ENCODE measurements around the gene SUDS3. TPM values are rescaled to one million over a fixed set of nuclear protein-coding genes. Genes with fewer than 3 reads are reported as not detected.

The SUDS3 gene
- total RNA-seq, 1 experiment from 2014 or later: 50.7 TPM

DNA sequence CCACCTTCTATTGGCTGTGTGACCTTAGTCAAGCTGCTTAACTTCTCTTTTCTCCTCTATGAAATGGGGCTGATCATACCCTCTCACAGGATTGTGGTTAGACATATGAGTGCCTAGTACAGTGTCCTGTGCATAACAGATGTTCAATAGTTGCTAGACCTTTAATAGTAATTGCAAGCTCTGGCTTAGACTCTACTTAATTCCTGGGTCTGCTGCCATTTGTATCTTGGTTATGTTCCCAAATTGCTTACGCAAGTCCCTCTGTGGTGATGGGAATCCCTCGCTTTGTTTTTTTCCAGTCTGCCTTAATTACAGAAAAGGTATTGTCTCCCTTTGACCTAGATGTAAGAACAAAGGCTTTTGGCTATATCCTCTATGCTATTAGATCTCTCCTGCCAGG lies 15.1 kb downstream of the SUDS3 start:
- CTCF ChIA-PET: no interaction called here
- Histone ChIP-seq H3K4me3 (no peak overlapping the region), H3K9me3 (ENCODE audit: insufficient read depth, low read depth) (no peaks in the 10 kb centered on the region), H3F3A (ENCODE audit: insufficient read depth, low read depth) (no peaks in the 10 kb centered on the region), H3K36me3 (ENCODE audit: low read depth) (peaks cover 27% of the 10 kb centered on the region), H3K4me1 (replicated peaks; ENCODE audit: insufficient read depth) (no peaks in the 10 kb centered on the region), H3K79me2 (ENCODE audit: low read depth) (no peaks in the 10 kb centered on the region), H3K27ac (no peak overlapping the region), H2AFZ (no peak overlapping the region), H3K27me3 (ENCODE audit: insufficient read depth, low read depth) (no peaks in the 10 kb centered on the region), H3K4me2 (no peak overlapping the region), H4K20me1 (ENCODE audit: insufficient read depth) (peaks cover 4% of the 10 kb centered on the region), H3K9me2 (ENCODE audit: insufficient read depth) (no peaks in the 10 kb centered on the region)
- no TSS peak for BruUV-seq (replicated peaks)
- no peak for DNase-seq
- intact Hi-C loops (cut with micrococcal nuclease; ENCODE audit: unreplicated experiment): no loop called here
- TF ChIP-seq EZH2 (IDR thresholded peaks at IDR 0.05; ENCODE audit: low read depth): no peak
- TF ChIP-seq, protein P1, sequence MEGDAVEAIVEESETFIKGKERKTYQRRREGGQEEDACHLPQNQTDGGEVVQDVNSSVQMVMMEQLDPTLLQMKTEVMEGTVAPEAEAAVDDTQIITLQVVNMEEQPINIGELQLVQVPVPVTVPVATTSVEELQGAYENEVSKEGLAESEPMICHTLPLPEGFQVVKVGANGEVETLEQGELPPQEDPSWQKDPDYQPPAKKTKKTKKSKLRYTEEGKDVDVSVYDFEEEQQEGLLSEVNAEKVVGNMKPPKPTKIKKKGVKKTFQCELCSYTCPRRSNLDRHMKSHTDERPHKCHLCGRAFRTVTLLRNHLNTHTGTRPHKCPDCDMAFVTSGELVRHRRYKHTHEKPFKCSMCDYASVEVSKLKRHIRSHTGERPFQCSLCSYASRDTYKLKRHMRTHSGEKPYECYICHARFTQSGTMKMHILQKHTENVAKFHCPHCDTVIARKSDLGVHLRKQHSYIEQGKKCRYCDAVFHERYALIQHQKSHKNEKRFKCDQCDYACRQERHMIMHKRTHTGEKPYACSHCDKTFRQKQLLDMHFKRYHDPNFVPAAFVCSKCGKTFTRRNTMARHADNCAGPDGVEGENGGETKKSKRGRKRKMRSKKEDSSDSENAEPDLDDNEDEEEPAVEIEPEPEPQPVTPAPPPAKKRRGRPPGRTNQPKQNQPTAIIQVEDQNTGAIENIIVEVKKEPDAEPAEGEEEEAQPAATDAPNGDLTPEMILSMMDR (conservative IDR thresholded peaks at IDR 0.05): no peak
- POLR2A ChIA-PET (ENCODE audit: unreplicated experiment): no interaction called here

DNA sequence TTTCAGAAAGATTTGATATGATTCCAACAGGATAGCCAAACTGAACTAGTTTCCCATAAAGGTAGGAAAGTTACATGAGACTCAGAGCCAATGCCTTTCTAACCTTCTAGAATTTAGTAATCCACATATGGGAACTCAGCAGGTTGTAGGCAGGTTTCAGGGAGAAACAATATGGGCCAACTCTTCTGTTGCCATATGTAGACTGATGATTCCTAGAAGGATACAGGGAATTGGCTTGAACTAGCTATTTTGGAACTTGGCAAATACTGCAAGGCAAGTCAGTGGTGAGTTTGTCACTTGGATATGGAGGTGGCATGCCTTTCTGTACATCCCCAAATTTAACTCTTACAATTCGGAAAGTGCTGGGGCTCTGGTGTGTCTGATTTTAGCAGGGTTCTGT lies 15.5 kb downstream of the SUDS3 start:
- POLR2A ChIA-PET (ENCODE audit: unreplicated experiment): no interaction called here
- H3K27me3 ChIP-seq (ENCODE audit: insufficient read depth, low read depth): no peaks in the 10 kb centered on the region
- BruUV-seq (replicated peaks): no TSS peak
- H3F3A ChIP-seq (ENCODE audit: insufficient read depth, low read depth): no peaks in the 10 kb centered on the region
- no peaks in the 10 kb centered on the region for H3K4me1 ChIP-seq (replicated peaks; ENCODE audit: insufficient read depth)
- no peak overlapping the region for H3K4me3 ChIP-seq
- no peak overlapping the region for H3K27ac ChIP-seq
- DNase-seq: no peak
- H2AFZ ChIP-seq: no peak overlapping the region
- no peaks in the 10 kb centered on the region for H3K9me3 ChIP-seq (ENCODE audit: insufficient read depth, low read depth)
- no peaks in the 10 kb centered on the region for H3K9me2 ChIP-seq (ENCODE audit: insufficient read depth)
- peaks cover 4% of the 10 kb centered on the region for H4K20me1 ChIP-seq (ENCODE audit: insufficient read depth)
- H3K36me3 ChIP-seq (ENCODE audit: low read depth): peaks cover 31% of the 10 kb centered on the region
- intact Hi-C loops (cut with micrococcal nuclease; ENCODE audit: unreplicated experiment): no loop called here
- TF ChIP-seq, protein P1 (conservative IDR thresholded peaks at IDR 0.05): no peak
- no peak for TF ChIP-seq EZH2 (IDR thresholded peaks at IDR 0.05; ENCODE audit: low read depth)
- H3K79me2 ChIP-seq (ENCODE audit: low read depth): no peaks in the 10 kb centered on the region
- H3K4me2 ChIP-seq: no peak overlapping the region
- CTCF ChIA-PET: no interaction called here

DNA sequence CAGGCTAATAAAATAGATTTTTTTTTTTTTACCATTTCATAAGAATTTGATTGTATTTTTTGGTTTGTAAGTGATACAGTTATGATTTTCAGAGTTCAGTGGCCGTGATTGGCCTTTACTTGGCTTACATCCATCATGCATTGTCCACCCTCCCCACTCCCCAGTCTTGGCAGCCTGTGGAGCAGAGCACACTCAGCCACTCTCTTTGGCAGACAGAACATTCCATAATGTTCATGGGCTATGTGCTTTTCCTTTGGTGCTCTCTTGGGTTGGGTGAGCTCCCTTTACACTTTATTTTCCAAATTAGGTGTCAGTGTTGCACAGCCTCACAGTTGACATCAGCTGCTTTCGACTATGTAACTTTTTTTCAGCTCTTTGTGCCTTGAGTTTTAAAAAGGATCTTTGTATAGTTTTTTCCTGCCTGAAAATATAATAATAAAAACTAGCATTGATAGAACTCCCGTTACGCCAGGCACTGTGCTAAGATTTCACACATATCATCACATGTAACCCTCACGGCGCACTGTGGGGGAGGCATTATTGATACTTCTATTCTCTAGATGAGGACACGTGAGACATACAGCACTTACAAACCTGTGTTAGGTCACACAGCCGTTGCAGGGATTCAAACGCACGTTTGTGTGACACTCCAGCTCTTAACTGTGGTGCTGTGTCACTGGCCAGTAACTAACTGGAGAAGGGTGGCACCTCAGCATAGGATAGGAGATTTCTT lies 21.5 kb downstream of the SUDS3 start:
- H3F3A ChIP-seq (ENCODE audit: insufficient read depth, low read depth): no peaks in the 10 kb centered on the region; the same call in 1 of the 2 replicates
- no peaks in the 10 kb centered on the region for H3K4me1 ChIP-seq (replicated peaks; ENCODE audit: insufficient read depth)
- no peaks in the 10 kb centered on the region for H3K9me3 ChIP-seq (ENCODE audit: insufficient read depth, low read depth)
- H3K9me2 ChIP-seq (ENCODE audit: insufficient read depth): no peaks in the 10 kb centered on the region
- H3K4me3 ChIP-seq: no peak overlapping the region
- no peaks in the 10 kb centered on the region for H3K79me2 ChIP-seq (ENCODE audit: low read depth)
- POLR2A ChIA-PET (ENCODE audit: unreplicated experiment): no interaction called here
- DNase-seq: no peak
- TF ChIP-seq, protein P1 (conservative IDR thresholded peaks at IDR 0.05): no peak
- TF ChIP-seq EZH2 (IDR thresholded peaks at IDR 0.05; ENCODE audit: low read depth): no peak
- no peak overlapping the region for H2AFZ ChIP-seq
- no peak overlapping the region for H3K27ac ChIP-seq
- BruUV-seq (replicated peaks): no TSS peak
- CTCF ChIA-PET: no interaction called here
- H3K36me3 ChIP-seq (ENCODE audit: low read depth): peaks cover 17% of the 10 kb centered on the region
- peaks cover 21% of the 10 kb centered on the region for H4K20me1 ChIP-seq (ENCODE audit: insufficient read depth)
- no peaks in the 10 kb centered on the region for H3K27me3 ChIP-seq (ENCODE audit: insufficient read depth, low read depth)
- H3K4me2 ChIP-seq: no peak overlapping the region
- intact Hi-C loops (cut with micrococcal nuclease; ENCODE audit: unreplicated experiment): no loop called here

Measured in PC-9 (cell line).